HepG2 (cell line): ENCODE data around the gene GAN. TPM values are rescaled to one million over a fixed set of nuclear protein-coding genes. Genes with fewer than 3 reads are reported as not detected.

Experiments used
- ATAC-seq: fragments of 200-7000 bp; cut with Tn5 transposase; 3 replicates; pipeline ENCODE4 v1.9.1; 2020; ENCODE audit warnings: mild to moderate bottlenecking, moderate library complexity
- BruUV-seq: library from RNA; stranded (reverse); fragments of 400-500 nt; replicated peaks from 2 replicates; lab custom pipeline; 2021; lab: Mats Ljungman, UMichigan
- CTCF ChIA-PET: fragments of 300-600 bp; formaldehyde crosslinking; extraction: SDS; loops from one replicate; lab custom pipeline; 2021; ENCODE audit warnings: low total read pairs, inconsistent platforms, low intra/inter-chr PET ratio; lab: Yijun Ruan, JAX
- POLR2A ChIA-PET: fragments of 350-600 bp; sonication (Branson Sonifier 250); formaldehyde crosslinking; loops from one replicate; lab custom pipeline; 2020; ENCODE audit warnings: antibody characterized with exemption, inconsistent platforms; lab: Yijun Ruan, JAX
- DNase-seq: peaks from one replicate; pipeline ENCODE4 v3.0.0-alpha.2; 2015; ENCODE audit warnings: low spot score
- FAIRE-seq: peaks from 3 replicates; lab custom pipeline; 2011; peaks lifted over from hg19 to GRCh38; lab: Jason Lieb, UNC
- H2AFZ ChIP-seq: one replicate; pipeline ENCODE4 v1.6.1; 2011; ENCODE audit warnings: low read length, inconsistent platforms
- H3K27ac ChIP-seq: fragments of 300-600 bp; 3 replicates; pipeline ENCODE4 v1.8.0; 2011; ENCODE audit warnings: mixed run types, mild to moderate bottlenecking, mixed read lengths, low read length, inconsistent platforms; ENCODE audit not compliant: insufficient read depth; ENCODE audit errors: extremely low read length
- H3K27me3 ChIP-seq, 2 experiments: fragments of 200-600 bp in 1 of 2; 2 replicates in 1 of 2; 3 replicates in 1 of 2; pipeline versions ENCODE4 v1.6.0 to v1.8.0; 2011; ENCODE audit warnings: low read length in 2 of 2, mild to moderate bottlenecking in 2 of 2, moderate library complexity in 2 of 2, inconsistent platforms in 1 of 2; ENCODE audit not compliant: insufficient read depth in 2 of 2, control insufficient read depth in 1 of 2
- H3K36me3 ChIP-seq, 2 experiments: fragments of 200-600 bp in 1 of 2; replicated peaks in 1 of 2; 2 replicates in 1 of 2; 3 replicates in 1 of 2; pipeline versions ENCODE4 v1.5.1 to v1.8.0; 2011; ENCODE audit warnings: low read length in 2 of 2, inconsistent platforms in 1 of 2; ENCODE audit not compliant: insufficient read depth in 2 of 2, control insufficient read depth in 1 of 2
- H3K4me1 ChIP-seq: 2 replicates; pipeline ENCODE4 v1.5.1; 2012; ENCODE audit warnings: low read length, inconsistent platforms; ENCODE audit not compliant: insufficient read depth
- H3K4me2 ChIP-seq: 2 replicates; pipeline ENCODE4 v1.6.0; 2011; ENCODE audit warnings: low read depth, low read length, inconsistent platforms
- H3K4me3 ChIP-seq, 3 experiments: fragments of 200-600 bp in 1 of 3; sonication (generic), shearing (Covaris generic) in 1 of 3; replicated peaks in 1 of 3; 2 replicates each; pipeline ENCODE4 v1.5.1; 2011 to 2016; ENCODE audit warnings: low read length in 3 of 3, inconsistent platforms in 2 of 3, low read depth in 2 of 3, mild to moderate bottlenecking in 2 of 3, control low read depth in 1 of 3, mixed read lengths in 1 of 3; ENCODE audit not compliant: insufficient read depth in 1 of 3
- H3K79me2 ChIP-seq: one replicate; pipeline ENCODE4 v1.6.1; 2011; ENCODE audit warnings: low read length, inconsistent platforms; ENCODE audit not compliant: insufficient read depth
- H3K9ac ChIP-seq: 2 replicates; pipeline ENCODE4 v1.6.0; 2011; ENCODE audit warnings: mild to moderate bottlenecking, low read depth, low read length, inconsistent platforms; ENCODE audit not compliant: insufficient read depth
- H3K9me3 ChIP-seq: 2 replicates; pipeline ENCODE4 v1.5.1; 2012; ENCODE audit warnings: mild to moderate bottlenecking, low read length
- H4K20me1 ChIP-seq: 2 replicates; pipeline ENCODE4 v1.6.0; 2011; ENCODE audit warnings: inconsistent platforms, mild to moderate bottlenecking, low read length, moderate library complexity; ENCODE audit not compliant: insufficient read depth
- CREB1 ChIP-seq, 2 experiments: fragments of 450-650 bp in 1 of 2; IDR thresholded peaks; 2 replicates each; pipeline ENCODE4 v1.6.1; 2016 to 2017; ENCODE audit warnings: control low read depth in 1 of 2, mild to moderate bottlenecking in 1 of 2, missing compliant biosample characterization in 1 of 2, missing genetic modification characterization in 1 of 2
- DMAP1 ChIP-seq: IDR thresholded peaks from 2 replicates; pipeline ENCODE4 v1.6.1; 2016
- HNF4G ChIP-seq, 2 experiments: sonication (generic) in 1 of 2; formaldehyde crosslinking in 1 of 2; IDR thresholded peaks; 2 replicates each; pipeline versions ENCODE4 v1.4.0 to v1.6.1; 2011 to 2020; ENCODE audit warnings: borderline replicate concordance in 2 of 2, low read depth in 2 of 2, mild to moderate bottlenecking in 2 of 2, low read length in 1 of 2, missing genetic modification reagents in 1 of 2, moderate library complexity in 1 of 2
- ISL2 ChIP-seq: sonication (generic); formaldehyde crosslinking; IDR thresholded peaks from 2 replicates; pipeline ENCODE4 v1.5.0; 2020; ENCODE audit warnings: missing genetic modification reagents
- PITX1 ChIP-seq: sonication (generic); formaldehyde crosslinking; IDR thresholded peaks from 2 replicates; pipeline ENCODE4 v1.5.1; 2020; ENCODE audit warnings: mild to moderate bottlenecking, missing genetic modification reagents
- SATB2 ChIP-seq: sonication (generic); formaldehyde crosslinking; IDR thresholded peaks from 2 replicates; pipeline ENCODE4 v1.5.0; 2020; ENCODE audit warnings: missing genetic modification reagents
- SMAD1 ChIP-seq: sonication (generic); formaldehyde crosslinking; IDR thresholded peaks from 2 replicates; pipeline ENCODE4 v1.4.0; 2020; ENCODE audit warnings: missing genetic modification reagents, low read depth, mild to moderate bottlenecking, borderline replicate concordance
- SMAD9 ChIP-seq: sonication (generic); formaldehyde crosslinking; IDR thresholded peaks from 2 replicates; pipeline ENCODE4 v1.5.1; 2020; ENCODE audit warnings: mild to moderate bottlenecking, missing genetic modification reagents
- TEAD3 ChIP-seq: optimal IDR thresholded peaks from 2 replicates; pipeline ENCODE3; 2016; ENCODE audit warnings: borderline replicate concordance
- THAP11 ChIP-seq: IDR thresholded peaks from 2 replicates; pipeline ENCODE4 v1.6.1; 2016; ENCODE audit warnings: missing biosample characterization, missing genetic modification reagents
- ZNF317 ChIP-seq: sonication (generic); formaldehyde crosslinking; IDR thresholded peaks from 2 replicates; pipeline ENCODE4 v1.5.0; 2020; ENCODE audit warnings: mild to moderate bottlenecking, missing genetic modification reagents
- ZNF333 ChIP-seq: sonication (generic); formaldehyde crosslinking; IDR thresholded peaks from 2 replicates; pipeline ENCODE4 v1.4.0; 2020; ENCODE audit warnings: mild to moderate bottlenecking, missing genetic modification reagents, borderline replicate concordance
- ZNF430 ChIP-seq: sonication (generic); formaldehyde crosslinking; IDR thresholded peaks from 2 replicates; pipeline ENCODE4 v1.9.0; 2021; ENCODE audit warnings: mild to moderate bottlenecking, missing genetic modification reagents
- ZNF644 ChIP-seq: IDR thresholded peaks from 2 replicates; pipeline ENCODE4 v1.6.1; 2016; ENCODE audit warnings: low read depth
- ZNF674 ChIP-seq: sonication (generic); formaldehyde crosslinking; IDR thresholded peaks from 2 replicates; pipeline ENCODE4 v1.5.0; 2020; ENCODE audit warnings: low read depth, mild to moderate bottlenecking, missing genetic modification reagents
- WGBS: methylation state at CpG from one replicate; pipeline ENCODE4 v1.1.6; 2017; ENCODE audit warnings: low lambda C conversion rate; 5-methylcytosine and 5-hydroxymethylcytosine counted together
- in situ Hi-C: cut with HindIII; loops from 2 replicates; pipeline ENCODE4 v1.10.0; 2017; ENCODE audit warnings: low pct_unique_long_range_greater_than_20kb; ENCODE audit not compliant: extremely low pct_ligation_motif_present
- intact Hi-C: fragments of 100-400 bp; cut with micrococcal nuclease; formaldehyde crosslinking; loops from one replicate; pipeline ENCODE4 v1.10.0; 2022; ENCODE audit not compliant: unreplicated experiment
- polyA plus RNA-seq, 8 experiments: library from polyadenylated mRNA; depleted of rRNA in 3 of 8; stranded (reverse) in 7 of 8; unstranded in 1 of 8; fragments of >200 nt; fragmentation: Illumina TruSeq in 4 of 8; extraction: Trizol in 4 of 8; gene quantifications; 2 replicates each; pipeline versions ENCODE4 v1.2.1 to v1.2.3, GENCODE V29; 2011 to 2016; ENCODE audit warnings: low read depth in 4 of 8, missing spikeins in 1 of 8, mixed read lengths in 1 of 8; ENCODE audit not compliant: insufficient read depth in 1 of 8
- total RNA-seq, 5 experiments: library from RNA; depleted of rRNA; stranded (reverse); fragments of >200 nt; fragmentation: Illumina TruSeq; extraction: Trizol; gene quantifications; 2 replicates each; pipeline ENCODE4 v1.2.3, GENCODE V29; 2016; ENCODE audit warnings: low read depth in 1 of 5
- TF ChIP-seq, protein P1 (sequence below): sonication (generic); formaldehyde crosslinking; IDR thresholded peaks from 2 replicates; pipeline ENCODE4 v1.4.0; 2020; ENCODE audit warnings: mild to moderate bottlenecking, missing genetic modification reagents
- TF ChIP-seq, protein P2 (sequence below): sonication (generic); formaldehyde crosslinking; IDR thresholded peaks from 2 replicates; pipeline ENCODE4 v1.8.0; 2023; ENCODE audit warnings: mild to moderate bottlenecking, missing genetic modification reagents
- TF ChIP-seq, protein P3 (sequence below): sonication (generic); formaldehyde crosslinking; IDR thresholded peaks from 2 replicates; pipeline ENCODE4 v1.4.0; 2020; ENCODE audit warnings: missing genetic modification reagents, mild to moderate bottlenecking, borderline replicate concordance
- TF ChIP-seq, protein P4 (sequence below): sonication (generic); formaldehyde crosslinking; IDR thresholded peaks from 2 replicates; pipeline ENCODE4 v1.9.0; 2021; ENCODE audit warnings: missing genetic modification reagents, borderline replicate concordance

GAN gene
- total and polyA plus RNA-seq, 2 of the 13 experiments (the other 11 are each of a cell fraction or from before 2014, with no cell fraction given) = 4.3 to 11.0 TPM

DNA sequence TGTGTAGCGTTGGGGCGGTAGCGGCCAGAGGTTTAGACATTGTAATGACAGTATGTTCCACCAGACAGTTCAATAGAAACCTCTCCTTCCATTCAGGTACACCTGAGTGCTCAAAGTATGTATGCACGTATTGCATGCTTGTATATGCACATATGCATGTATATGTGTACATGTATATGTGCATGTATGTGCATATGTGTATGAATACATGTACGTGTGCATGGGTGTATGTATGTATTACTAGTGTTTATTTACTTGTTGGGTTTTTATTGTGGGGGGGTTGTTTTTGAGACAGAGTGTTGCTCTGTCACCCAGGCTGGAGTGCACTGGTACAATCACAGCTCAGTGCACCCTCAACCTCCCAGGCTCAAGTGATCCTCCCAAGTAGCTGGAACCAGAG, 46.3 kb upstream of the GAN start:
- H3K4me3 ChIP-seq = no peak overlapping the region
- FAIRE-seq = no peak
- H2AFZ ChIP-seq = no peak overlapping the region
- POLR2A ChIA-PET = no interaction called here
- H3K4me1 ChIP-seq = no peaks in the 10 kb centered on the region
- CTCF ChIA-PET = no interaction called here
- peaks cover 0 to 15% of the 10 kb centered on the region in 2 experiments; a peak in 1 of 5 replicates for H3K27me3 ChIP-seq
- no peak for DNase-seq
- BruUV-seq = no TSS peak
- no peak for ATAC-seq
- no peaks in the 10 kb centered on the region for H3K9me3 ChIP-seq
- no peak overlapping the region for H3K27ac ChIP-seq
- no peaks in the 10 kb centered on the region for H3K36me3 ChIP-seq
- in situ Hi-C loops (no loop called here), intact Hi-C loops (no loop called here)
- WGBS = 58% methylated on average over 5 of the region's 5 CpGs
- H3K4me2 ChIP-seq = no peak overlapping the region
- H3K9ac ChIP-seq = no peak overlapping the region
- H4K20me1 ChIP-seq = no peaks in the 10 kb centered on the region
- TF ChIP-seq, protein P1, sequence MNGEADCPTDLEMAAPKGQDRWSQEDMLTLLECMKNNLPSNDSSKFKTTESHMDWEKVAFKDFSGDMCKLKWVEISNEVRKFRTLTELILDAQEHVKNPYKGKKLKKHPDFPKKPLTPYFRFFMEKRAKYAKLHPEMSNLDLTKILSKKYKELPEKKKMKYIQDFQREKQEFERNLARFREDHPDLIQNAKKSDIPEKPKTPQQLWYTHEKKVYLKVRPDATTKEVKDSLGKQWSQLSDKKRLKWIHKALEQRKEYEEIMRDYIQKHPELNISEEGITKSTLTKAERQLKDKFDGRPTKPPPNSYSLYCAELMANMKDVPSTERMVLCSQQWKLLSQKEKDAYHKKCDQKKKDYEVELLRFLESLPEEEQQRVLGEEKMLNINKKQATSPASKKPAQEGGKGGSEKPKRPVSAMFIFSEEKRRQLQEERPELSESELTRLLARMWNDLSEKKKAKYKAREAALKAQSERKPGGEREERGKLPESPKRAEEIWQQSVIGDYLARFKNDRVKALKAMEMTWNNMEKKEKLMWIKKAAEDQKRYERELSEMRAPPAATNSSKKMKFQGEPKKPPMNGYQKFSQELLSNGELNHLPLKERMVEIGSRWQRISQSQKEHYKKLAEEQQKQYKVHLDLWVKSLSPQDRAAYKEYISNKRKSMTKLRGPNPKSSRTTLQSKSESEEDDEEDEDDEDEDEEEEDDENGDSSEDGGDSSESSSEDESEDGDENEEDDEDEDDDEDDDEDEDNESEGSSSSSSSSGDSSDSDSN (CRISPR knock-in tag) = no peak
- TF ChIP-seq ZNF317 (CRISPR knock-in tag) (no peak), ISL2 (CRISPR knock-in tag) (no peak), ZNF674 (CRISPR knock-in tag) (no peak), HNF4G (IDR thresholded peaks at IDR 0.05; ENCODE audit: borderline replicate concordance, low read depth, low read length) (no peak), HNF4G (CRISPR knock-in tag; IDR thresholded peaks at IDR 0.05; ENCODE audit: borderline replicate concordance, low read depth) (no peak), ZNF333 (no peak), SATB2 (no peak), THAP11 (CRISPR knock-in tag) (no peak), PITX1 (no peak), DMAP1 (no peak), TEAD3 (CRISPR knock-in tag) (no peak), ZNF430 (no peak), SMAD9 (CRISPR knock-in tag) (no peak), CREB1 (IDR thresholded peaks at IDR 0.05) (no peak), CREB1 (CRISPR knock-in tag; IDR thresholded peaks at IDR 0.05) (no peak), SMAD1 (CRISPR knock-in tag) (no peak), ZNF644 (CRISPR knock-in tag) (no peak)
- TF ChIP-seq, protein P2, sequence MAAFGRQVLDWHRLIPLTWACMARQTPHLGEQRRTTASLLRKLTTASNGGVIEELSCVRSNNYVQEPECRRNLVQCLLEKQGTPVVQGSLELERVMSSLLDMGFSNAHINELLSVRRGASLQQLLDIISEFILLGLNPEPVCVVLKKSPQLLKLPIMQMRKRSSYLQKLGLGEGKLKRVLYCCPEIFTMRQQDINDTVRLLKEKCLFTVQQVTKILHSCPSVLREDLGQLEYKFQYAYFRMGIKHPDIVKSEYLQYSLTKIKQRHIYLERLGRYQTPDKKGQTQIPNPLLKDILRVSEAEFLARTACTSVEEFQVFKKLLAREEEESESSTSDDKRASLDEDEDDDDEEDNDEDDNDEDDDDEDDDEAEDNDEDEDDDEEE (CRISPR knock-in tag) = no peak
- TF ChIP-seq, protein P3, sequence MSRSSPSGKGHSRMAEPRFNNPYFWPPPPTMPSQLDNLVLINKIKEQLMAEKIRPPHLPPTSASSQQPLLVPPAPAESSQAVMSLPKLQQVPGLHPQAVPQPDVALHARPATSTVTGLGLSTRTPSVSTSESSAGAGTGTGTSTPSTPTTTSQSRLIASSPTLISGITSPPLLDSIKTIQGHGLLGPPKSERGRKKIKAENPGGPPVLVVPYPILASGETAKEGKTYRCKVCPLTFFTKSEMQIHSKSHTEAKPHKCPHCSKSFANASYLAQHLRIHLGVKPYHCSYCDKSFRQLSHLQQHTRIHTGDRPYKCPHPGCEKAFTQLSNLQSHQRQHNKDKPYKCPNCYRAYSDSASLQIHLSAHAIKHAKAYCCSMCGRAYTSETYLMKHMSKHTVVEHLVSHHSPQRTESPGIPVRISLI (CRISPR knock-in tag) = no peak
- TF ChIP-seq, protein P4, sequence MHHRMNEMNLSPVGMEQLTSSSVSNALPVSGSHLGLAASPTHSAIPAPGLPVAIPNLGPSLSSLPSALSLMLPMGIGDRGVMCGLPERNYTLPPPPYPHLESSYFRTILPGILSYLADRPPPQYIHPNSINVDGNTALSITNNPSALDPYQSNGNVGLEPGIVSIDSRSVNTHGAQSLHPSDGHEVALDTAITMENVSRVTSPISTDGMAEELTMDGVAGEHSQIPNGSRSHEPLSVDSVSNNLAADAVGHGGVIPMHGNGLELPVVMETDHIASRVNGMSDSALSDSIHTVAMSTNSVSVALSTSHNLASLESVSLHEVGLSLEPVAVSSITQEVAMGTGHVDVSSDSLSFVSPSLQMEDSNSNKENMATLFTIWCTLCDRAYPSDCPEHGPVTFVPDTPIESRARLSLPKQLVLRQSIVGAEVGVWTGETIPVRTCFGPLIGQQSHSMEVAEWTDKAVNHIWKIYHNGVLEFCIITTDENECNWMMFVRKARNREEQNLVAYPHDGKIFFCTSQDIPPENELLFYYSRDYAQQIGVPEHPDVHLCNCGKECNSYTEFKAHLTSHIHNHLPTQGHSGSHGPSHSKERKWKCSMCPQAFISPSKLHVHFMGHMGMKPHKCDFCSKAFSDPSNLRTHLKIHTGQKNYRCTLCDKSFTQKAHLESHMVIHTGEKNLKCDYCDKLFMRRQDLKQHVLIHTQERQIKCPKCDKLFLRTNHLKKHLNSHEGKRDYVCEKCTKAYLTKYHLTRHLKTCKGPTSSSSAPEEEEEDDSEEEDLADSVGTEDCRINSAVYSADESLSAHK (CRISPR knock-in tag) = no peak
- H3K79me2 ChIP-seq = no peaks in the 10 kb centered on the region
